ENCODE results near the gene RARG.
"Not testable (repeated sequence)": the region's sequence is repeated elsewhere in the genome, so short reads cannot be mapped to it uniquely, and the experiment has no call there.

RARG gene

GRCh38 chr12:53208435-53208834 lies 23.6 kb downstream of the RARG start:
- no peak for DNase-seq (ENCODE audit: low read depth)

- peak; percentile 47 for DNase-seq (ENCODE audit: low read depth)
Observed at GRCh38 chr12:53207042-53207441, 25.0 kb downstream of the RARG start, which contains the start of gene ITGB7. Gene ITGB7 (minus strand): TSS chr12:53207251. CDS start chr12:53200443, 6,808 bp downstream.

GRCh38 chr12:53205747-53206419 lies 26.1 kb downstream of the RARG start:
- DNase-seq (ENCODE audit: low read depth), result no peak

- DNase-seq (ENCODE audit: low read depth), result no peak
Observed at GRCh38 chr12:53204351-53204750, 27.7 kb downstream of the RARG start.

GRCh38 chr12:53202316-53202715 lies 29.7 kb downstream of the RARG start:
- DNase-seq (ENCODE audit: low read depth), result not testable (repeated sequence)

- DNase-seq (ENCODE audit: low read depth), result no peak
Observed at GRCh38 chr12:53201639-53202038, 30.4 kb downstream of the RARG start.

GRCh38 chr12:53201177-53201541 lies 30.9 kb downstream of the RARG start:
- DNase-seq (ENCODE audit: low read depth), result no peak

- DNase-seq (ENCODE audit: low read depth), result no peak
Observed at GRCh38 chr12:53200458-53201176, 31.4 kb downstream of the RARG start.

- DNase-seq (ENCODE audit: low read depth), result no peak
Observed at GRCh38 chr12:53200107-53200457, 31.9 kb downstream of the RARG start.

GRCh38 chr12:53199700-53200099 lies 32.3 kb downstream of the RARG start:
- no peak for DNase-seq (ENCODE audit: low read depth)

GRCh38 chr12:53198486-53199110 lies 33.4 kb downstream of the RARG start:
- no peak for DNase-seq (ENCODE audit: low read depth)

- no peak for DNase-seq (ENCODE audit: low read depth)
Observed at GRCh38 chr12:53197011-53197640, 34.9 kb downstream of the RARG start.

- no peak for DNase-seq (ENCODE audit: low read depth)
Observed at GRCh38 chr12:53196486-53196885, 35.5 kb downstream of the RARG start.

GRCh38 chr12:53195516-53196420 lies 36.2 kb downstream of the RARG start:
- no peak for DNase-seq (ENCODE audit: low read depth)

GRCh38 chr12:53194973-53195372 lies 37.0 kb downstream of the RARG start:
- DNase-seq (ENCODE audit: low read depth), result no peak

- no peak for DNase-seq (ENCODE audit: low read depth)
Observed at GRCh38 chr12:53193985-53194716, 37.9 kb downstream of the RARG start.

GRCh38 chr12:53193040-53193439 lies 39.0 kb downstream of the RARG start:
- DNase-seq (ENCODE audit: low read depth), result no peak

GRCh38 chr12:53192531-53193021 lies 39.4 kb downstream of the RARG start:
- DNase-seq (ENCODE audit: low read depth), result no peak

GRCh38 chr12:53191885-53192530 lies 40.0 kb downstream of the RARG start:
- DNase-seq (ENCODE audit: low read depth), result no peak

All from stimulated activated CD4-positive, alpha-beta T cell treated with anti-CD3 and anti-CD28 coated beads, Interleukin-2, amount 100 ng/mL, for 4 hours (primary cell).